Ascending aorta (tissue), 2 donors: ENCODE data around the gene SH3BP5. TPM values are rescaled to one million over a fixed set of nuclear protein-coding genes. Genes with fewer than 3 reads are reported as not detected.

Experiments used
- DNase-seq, 2 donors: peaks; one replicate each; pipeline ENCODE4 v3.0.0-alpha.2; 2019; ENCODE audit warnings: low spot score in 2 of 2
- H3K27ac ChIP-seq, 2 donors: fragments of 200-600 bp; sonication (generic); one replicate each; pipeline ENCODE4 v1.5.1; 2016 to 2017; ENCODE audit warnings: mild to moderate bottlenecking in 1 of 2
- H3K27me3 ChIP-seq: fragments of 200-600 bp; sonication (generic); one replicate; pipeline ENCODE4 v1.5.1; 2017
- H3K36me3 ChIP-seq, 2 donors: fragments of 200-600 bp; sonication (generic); one replicate each; pipeline ENCODE4 v1.5.1; 2016
- H3K4me1 ChIP-seq, 2 donors: fragments of 200-600 bp; sonication (generic); one replicate each; pipeline ENCODE4 v1.5.1; 2016 to 2017; ENCODE audit warnings: mild to moderate bottlenecking in 1 of 2
- H3K4me3 ChIP-seq, 2 donors: fragments of 200-600 bp; sonication (generic); one replicate each; pipeline ENCODE4 v1.5.1; 2016 to 2017; ENCODE audit warnings: mild to moderate bottlenecking in 1 of 2
- H3K9me3 ChIP-seq, 2 donors: fragments of 200-600 bp; sonication (generic); one replicate each; pipeline ENCODE4 v1.5.1; 2016
- CTCF ChIP-seq, 3 experiments: fragments of 200-600 bp in 2 of 3; fragments of 450-650 bp in 1 of 3; sonication (generic) in 2 of 3; IDR thresholded peaks; one replicate each; pipeline ENCODE4 v1.5.1; 2016 to 2019; ENCODE audit warnings: antibody characterized with exemption in 3 of 3, mild to moderate bottlenecking in 1 of 3, moderate library complexity in 1 of 3
- intact Hi-C: fragments of 100-400 bp; cut with DNase I; formaldehyde crosslinking; loops from one replicate; pipeline ENCODE4 v1.15.1; 2023
- total RNA-seq: library from RNA; depleted of rRNA; stranded (reverse); fragments of >200 nt; gene quantifications from one replicate; pipeline ENCODE4 v1.1.0, GENCODE V29; 2016

Gene SH3BP5
- total RNA-seq, 1 donor from 2014 or later, result 65.9 TPM

GRCh38 chr3:15314276-15314675 is 18.1 kb downstream of the SH3BP5 start:
- Histone ChIP-seq H3K9me3 (no peaks in the 10 kb centered on the region), H3K27ac (peak overlapping the region; percentile 84 to 87), H3K4me1 (peaks cover 5 to 58% of the 10 kb centered on the region in 2 donors), H3K4me3 (no peak overlapping the region), H3K27me3 (no peaks in the 10 kb centered on the region), H3K36me3 (peaks cover 0 to 4% of the 10 kb centered on the region in 2 donors)
- no peak for DNase-seq
- intact Hi-C loops, result no loop called here
- no peak for TF ChIP-seq CTCF (IDR thresholded peaks at IDR 0.05)

GRCh38 chr3:15313461-15313860 is 18.9 kb downstream of the SH3BP5 start:
- peaks cover 0 to 4% of the 10 kb centered on the region in 2 donors for H3K36me3 ChIP-seq
- no peak for TF ChIP-seq CTCF (IDR thresholded peaks at IDR 0.05)
- H3K27ac ChIP-seq, result peak overlapping the region in 1 of 2 donors; percentile 84
- H3K9me3 ChIP-seq, result no peaks in the 10 kb centered on the region
- no peaks in the 10 kb centered on the region for H3K27me3 ChIP-seq
- no peak for DNase-seq
- H3K4me1 ChIP-seq, result peaks cover 0 to 51% of the 10 kb centered on the region in 2 donors
- no peak overlapping the region for H3K4me3 ChIP-seq
- intact Hi-C loops, result no loop called here

DNA sequence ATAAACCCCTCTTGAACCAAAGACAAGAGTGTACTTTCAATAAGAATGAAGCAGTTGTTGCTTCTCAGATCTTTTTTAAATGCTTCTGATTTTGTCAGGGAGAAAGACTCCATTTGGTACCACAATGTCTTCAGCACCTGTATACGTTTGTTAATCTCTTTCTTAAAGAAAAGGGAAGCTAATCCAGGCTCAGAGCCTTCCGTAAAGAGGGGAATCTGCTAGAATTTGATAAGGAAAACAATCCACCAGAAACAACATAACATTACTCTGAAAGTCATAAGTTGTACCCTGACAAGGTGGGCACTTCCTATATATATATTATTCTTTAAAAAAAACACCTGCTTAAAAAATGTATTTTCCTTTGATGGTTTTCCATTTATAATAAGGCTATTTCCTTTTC is 19.8 kb downstream of the SH3BP5 start:
- no peak for DNase-seq
- intact Hi-C loops, result no loop called here
- H3K4me1 ChIP-seq, result peaks cover 0 to 42% of the 10 kb centered on the region in 2 donors

DNA sequence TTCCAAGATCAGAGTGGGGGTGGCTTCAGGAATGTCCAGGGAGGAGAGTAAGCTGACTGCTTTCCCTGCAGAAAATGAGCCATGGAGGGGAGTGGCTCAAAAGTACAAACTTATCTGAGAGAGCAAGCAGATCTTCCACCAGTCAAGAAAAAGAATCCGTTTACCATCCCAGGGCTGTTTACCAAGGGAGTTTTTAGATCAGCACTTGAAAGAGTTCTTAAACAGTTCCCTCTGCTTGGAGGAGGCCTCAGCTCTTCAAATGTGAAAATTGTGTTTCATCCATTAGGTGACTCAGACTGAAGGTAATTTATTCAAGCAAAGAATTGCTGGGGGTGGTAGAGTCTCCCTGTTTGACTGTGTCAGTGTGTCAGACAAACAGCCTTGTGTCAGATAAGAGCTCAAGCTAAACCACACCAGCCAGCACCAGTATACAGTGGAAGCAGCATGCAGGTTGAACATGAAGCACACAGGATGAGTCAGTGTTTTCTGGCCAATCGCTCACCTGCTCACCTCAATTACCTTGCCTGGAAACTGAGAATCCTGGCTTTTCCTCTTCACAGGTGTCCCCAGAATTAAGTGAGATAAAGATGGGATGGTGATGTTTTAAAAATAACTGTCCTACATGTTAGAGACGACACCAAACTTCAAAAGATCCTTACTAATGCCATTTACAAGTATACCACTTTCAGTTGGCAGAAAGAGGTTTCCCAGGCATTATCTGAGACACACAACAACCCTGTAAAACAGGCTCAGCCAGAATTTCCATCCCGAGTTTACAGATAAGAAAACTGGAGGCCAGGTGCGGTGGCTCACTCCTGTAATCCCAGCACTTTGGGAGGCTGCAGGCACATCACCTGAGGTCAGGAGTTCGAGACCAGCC is 21.7 kb downstream of the SH3BP5 start:
- H3K27ac ChIP-seq, result peak overlapping the region; percentile 1 to 24
- H3K27me3 ChIP-seq, result no peaks in the 10 kb centered on the region
- no peak for DNase-seq
- TF ChIP-seq CTCF (IDR thresholded peaks at IDR 0.05), result no peak
- H3K36me3 ChIP-seq, result peaks cover 0 to 4% of the 10 kb centered on the region in 2 donors
- H3K4me1 ChIP-seq, result peaks cover 0 to 24% of the 10 kb centered on the region in 2 donors
- H3K9me3 ChIP-seq, result no peaks in the 10 kb centered on the region
- H3K4me3 ChIP-seq, result no peak overlapping the region
- intact Hi-C loops, result no loop called here

More for the DNA sequence above, 19.8 kb downstream of the SH3BP5 start:
- Histone ChIP-seq H3K27me3 (no peaks in the 10 kb centered on the region), H3K36me3 (peaks cover 0 to 4% of the 10 kb centered on the region in 2 donors), H3K9me3 (no peaks in the 10 kb centered on the region), H3K27ac (no peak overlapping the region), H3K4me3 (no peak overlapping the region)
- no peak for TF ChIP-seq CTCF (IDR thresholded peaks at IDR 0.05)

GRCh38 chr3:15309662-15310335 is 22.6 kb downstream of the SH3BP5 start:
- intact Hi-C loops, result no loop called here
- H3K4me1 ChIP-seq, result peaks cover 0 to 15% of the 10 kb centered on the region in 2 donors
- H3K4me3 ChIP-seq, result no peak overlapping the region
- peak overlapping the region; percentile 1 to 24 for H3K27ac ChIP-seq
- DNase-seq, result no peak
- no peaks in the 10 kb centered on the region for H3K27me3 ChIP-seq
- H3K36me3 ChIP-seq, result peaks cover 0 to 4% of the 10 kb centered on the region in 2 donors
- H3K9me3 ChIP-seq, result no peaks in the 10 kb centered on the region
- TF ChIP-seq CTCF (IDR thresholded peaks at IDR 0.05), result no peak
